ENCODE measurements around the gene SDK2.

Gene SDK2

GRCh38 chr17:73436954-73437353, 207.3 kb downstream of the SDK2 start:
- DNase-seq = no peak

GRCh38 chr17:73435412-73435811, 208.8 kb downstream of the SDK2 start:
- DNase-seq = no peak

- no peak for DNase-seq
Measured at GRCh38 chr17:73434154-73434553, 210.1 kb downstream of the SDK2 start.

GRCh38 chr17:73433501-73433900, 210.7 kb downstream of the SDK2 start:
- DNase-seq = no peak

- no peak for DNase-seq
Measured at GRCh38 chr17:73432624-73433190, 211.5 kb downstream of the SDK2 start.

- DNase-seq = no peak
Measured at GRCh38 chr17:73431401-73432205, 212.6 kb downstream of the SDK2 start.

- no peak for DNase-seq
Measured at GRCh38 chr17:73430848-73431247, 213.4 kb downstream of the SDK2 start.

GRCh38 chr17:73430165-73430680, 214.0 kb downstream of the SDK2 start:
- no peak for DNase-seq

GRCh38 chr17:73429440-73430164, 214.6 kb downstream of the SDK2 start:
- DNase-seq = peak; percentile 77

- no peak for DNase-seq
Measured at GRCh38 chr17:73427198-73427597, 217.0 kb downstream of the SDK2 start.

GRCh38 chr17:73424571-73424970, 219.7 kb downstream of the SDK2 start:
- DNase-seq = no peak

- no peak for DNase-seq
Measured at GRCh38 chr17:73423806-73424205, 220.4 kb downstream of the SDK2 start.

GRCh38 chr17:73423159-73423715, 221.0 kb downstream of the SDK2 start:
- DNase-seq = no peak

GRCh38 chr17:73422121-73422520, 222.1 kb downstream of the SDK2 start:
- DNase-seq = no peak

- DNase-seq = no peak
Measured at GRCh38 chr17:73420897-73421296, 223.3 kb downstream of the SDK2 start.

GRCh38 chr17:73419881-73420280, 224.4 kb downstream of the SDK2 start:
- no peak for DNase-seq

- DNase-seq = no peak
Measured at GRCh38 chr17:73419051-73419450, 225.2 kb downstream of the SDK2 start.

GRCh38 chr17:73415782-73416181, 228.5 kb downstream of the SDK2 start:
- no peak for DNase-seq

- no peak for DNase-seq
Measured at GRCh38 chr17:73414171-73414955, 229.9 kb downstream of the SDK2 start.

GRCh38 chr17:73412914-73413313, 231.3 kb downstream of the SDK2 start:
- DNase-seq = no peak

GRCh38 chr17:73411313-73411747, 232.9 kb downstream of the SDK2 start:
- no peak for DNase-seq

- DNase-seq = no peak
Measured at GRCh38 chr17:73410586-73411312, 233.5 kb downstream of the SDK2 start.
